ENCODE measurements around the gene WNT9A.

GRCh38 chr1:227948493-227949260, 945 bp upstream of the WNT9A start:
- TF ChIP-seq POLR2AphosphoS5 (IDR thresholded peaks at IDR 0.05; ENCODE audit: low read depth, low read length) (no peak), REST (IDR thresholded peaks at IDR 0.05; ENCODE audit: insufficient read depth in 1 of 2, low read depth in 2 of 2, low read length in 2 of 2) (no peak), TAF1 (IDR thresholded peaks at IDR 0.05; ENCODE audit: borderline replicate concordance, insufficient read depth, low read length) (no peak), SIN3A (IDR thresholded peaks at IDR 0.05; ENCODE audit: borderline replicate concordance, insufficient read depth, low read length) (no peak), FOXP2 (optimal IDR thresholded peaks at IDR 0.05; ENCODE audit: borderline replicate concordance, extremely low read depth, extremely low read length, insufficient read depth) (no peak)

Data from PFSK-1 (cell line).